GM18907 (cell line): Measurements from ENCODE around the gene RUSF1.
"Not testable (repeated sequence)": the region's sequence is repeated elsewhere in the genome, so short reads cannot be mapped to it uniquely, and the experiment has no call there.

Source experiments
- ATAC-seq: cut with Tn5 transposase; IDR thresholded peaks from one replicate; pipeline ENCODE4 v1.9.1; 2021; ENCODE audit warnings: mild to moderate bottlenecking, moderate library complexity; ENCODE audit not compliant: unreplicated experiment

Gene RUSF1

DNA sequence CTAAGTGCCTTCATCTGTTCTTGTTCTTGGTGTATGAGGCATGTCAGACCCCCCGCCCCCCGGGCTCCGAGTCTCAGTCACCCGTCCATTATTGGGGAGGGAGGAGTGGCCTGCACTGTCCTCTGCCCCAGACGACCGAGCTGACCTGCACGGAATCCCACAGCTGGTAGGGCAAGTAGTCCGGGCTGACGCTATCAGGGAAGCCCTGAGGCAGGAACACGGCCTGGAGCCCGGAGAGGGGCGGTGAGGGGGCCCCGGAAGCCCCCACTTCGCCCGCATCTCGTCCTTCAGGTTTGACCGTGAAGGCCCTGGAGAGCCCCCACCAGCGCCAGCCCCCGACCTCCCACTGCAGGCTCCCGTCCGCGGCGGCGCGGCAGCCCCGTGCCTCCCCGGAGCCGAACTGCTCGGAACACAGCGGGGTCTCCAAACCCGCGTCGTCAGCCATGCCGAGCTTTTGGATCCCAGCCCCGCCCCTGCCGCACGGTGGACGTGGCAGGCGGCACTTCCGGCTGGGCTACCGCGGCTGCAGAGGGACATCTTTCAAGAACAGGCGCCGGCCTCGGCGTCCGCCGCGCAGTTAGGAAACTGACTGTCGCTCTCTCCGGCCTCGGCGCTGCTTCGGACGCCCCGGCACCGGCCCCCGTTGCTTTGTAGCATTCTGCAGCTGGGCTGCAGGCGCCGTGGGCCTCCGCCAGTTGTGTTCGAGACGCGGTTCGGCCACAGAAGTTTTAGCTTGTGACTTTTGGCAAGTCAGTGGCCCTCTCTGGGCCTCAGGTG lies at the start of gene RUSF1:
RUSF1 (minus strand) TSS at position 463 of the 777 bp plus-strand sequence; CDS start at position 445, 18 bp downstream.
- peak; percentile 94 for ATAC-seq

GRCh38 chr16:31542763-31543162 lies 34.6 kb upstream of the RUSF1 start:
- no peak for ATAC-seq

GRCh38 chr16:31539762-31540161 lies 31.6 kb upstream of the RUSF1 start:
- not testable (repeated sequence) for ATAC-seq

GRCh38 chr16:31538243-31538598 lies 30.0 kb upstream of the RUSF1 start:
- not testable (repeated sequence) for ATAC-seq

GRCh38 chr16:31537362-31538242 lies 29.4 kb upstream of the RUSF1 start:
- no peak for ATAC-seq

DNA sequence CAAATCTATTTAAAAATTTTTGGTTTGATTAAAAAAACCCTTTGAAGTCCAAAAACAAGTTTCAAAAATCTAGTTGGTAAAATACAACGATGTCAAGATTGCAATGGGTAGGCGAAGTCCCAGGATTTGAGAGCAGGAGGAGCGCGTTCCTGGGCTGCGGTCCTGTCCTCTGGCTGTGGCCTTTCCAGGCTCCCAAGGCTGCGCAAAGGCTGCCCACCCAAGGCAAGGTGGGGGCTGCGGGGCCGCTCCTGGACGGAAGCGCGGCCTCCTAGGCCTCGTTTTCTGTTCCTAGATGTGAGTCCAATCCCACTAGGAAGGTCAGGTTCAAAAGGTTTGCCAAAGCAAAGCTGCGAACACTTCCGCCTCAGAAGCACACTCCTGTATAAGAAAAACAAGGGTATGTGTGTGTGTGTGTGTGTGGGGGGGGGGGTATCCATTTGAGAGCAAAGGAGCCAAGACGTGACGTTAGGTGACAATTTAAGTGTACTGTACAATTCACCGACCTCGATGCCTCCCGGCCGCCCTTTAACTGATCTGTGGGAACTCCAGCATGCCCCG lies 28.7 kb upstream of the RUSF1 start:
- no peak for ATAC-seq

DNA sequence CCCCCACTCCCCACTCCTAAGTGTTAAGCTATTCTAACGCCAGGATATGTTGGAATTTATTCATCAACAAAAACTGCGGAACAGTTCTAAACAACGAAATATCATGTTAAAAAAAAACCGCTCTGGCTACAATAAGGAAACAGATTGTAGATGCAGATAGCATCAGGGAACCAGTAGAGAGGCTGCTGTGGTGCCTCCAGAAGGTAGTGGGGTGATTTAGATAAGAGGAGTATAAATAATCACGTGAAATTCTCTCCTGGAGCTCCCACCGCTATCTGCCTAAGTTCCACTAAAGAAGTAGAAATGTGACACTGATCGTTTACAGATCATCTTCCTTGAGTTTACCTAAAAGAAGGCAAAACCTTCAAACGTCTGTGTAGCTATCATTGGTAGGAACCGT lies 27.5 kb upstream of the RUSF1 start:
- ATAC-seq: no peak

DNA sequence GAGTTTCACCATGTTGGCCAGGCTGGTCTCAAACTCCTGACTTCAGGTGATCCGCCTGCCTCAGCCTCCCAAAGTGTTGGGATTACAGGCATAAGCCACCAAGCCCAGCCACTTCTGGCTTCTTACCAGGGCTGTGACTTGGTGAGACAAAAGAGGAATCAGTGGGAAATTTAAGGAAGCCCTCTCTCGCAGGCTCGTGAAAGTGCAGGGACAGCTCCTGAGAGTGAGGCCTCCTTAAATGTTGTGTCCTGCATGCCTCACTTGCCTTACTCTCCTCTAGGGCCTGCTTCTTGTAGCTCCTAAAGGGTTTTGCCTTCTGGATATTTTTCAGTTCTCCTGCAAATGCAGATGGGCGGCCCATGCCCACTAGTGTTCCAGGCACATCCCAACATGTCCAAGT lies 24.7 kb upstream of the RUSF1 start:
- no peak for ATAC-seq

DNA sequence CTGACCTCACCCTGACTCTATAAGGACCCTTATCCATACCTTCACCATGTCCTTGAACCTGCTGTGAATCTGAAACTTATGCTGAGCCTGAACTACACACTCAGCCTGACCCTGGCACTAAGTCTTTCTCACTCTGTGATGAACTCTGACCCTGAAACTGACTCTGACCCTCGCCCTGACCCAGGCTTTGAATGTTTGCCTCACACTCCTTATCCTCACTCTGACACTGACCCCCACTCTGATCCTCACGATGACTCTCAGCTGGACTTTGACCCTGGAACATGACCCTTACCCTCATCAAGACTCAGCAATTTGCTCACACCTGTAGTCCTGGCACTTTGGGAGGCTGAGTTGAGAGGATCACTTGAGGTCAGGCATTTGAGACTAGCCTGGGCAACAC lies 23.9 kb upstream of the RUSF1 start:
- ATAC-seq: no peak

- no peak for ATAC-seq
These were observed 22.9 kb upstream of the RUSF1 start for GRCh38 chr16:31531096-31531495.

DNA sequence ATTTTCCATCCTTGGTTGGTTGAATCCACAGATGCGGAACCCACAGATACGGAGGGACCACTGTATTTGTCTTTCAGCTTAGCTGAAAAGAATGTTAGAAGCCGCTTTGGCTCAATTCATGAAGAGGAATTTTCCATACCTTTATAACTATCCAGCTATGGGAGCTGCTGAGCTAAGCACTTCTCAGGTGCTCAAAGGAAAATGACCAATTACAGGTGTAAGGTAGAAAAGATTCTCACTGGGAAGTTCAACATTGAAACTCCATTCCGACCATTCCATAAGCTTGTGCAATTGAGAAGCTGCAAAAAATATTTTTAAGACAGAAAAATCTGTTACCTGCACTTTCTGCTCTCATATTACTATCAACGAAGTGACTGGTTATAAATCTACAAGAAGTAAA lies 22.2 kb upstream of the RUSF1 start:
- ATAC-seq: no peak

DNA sequence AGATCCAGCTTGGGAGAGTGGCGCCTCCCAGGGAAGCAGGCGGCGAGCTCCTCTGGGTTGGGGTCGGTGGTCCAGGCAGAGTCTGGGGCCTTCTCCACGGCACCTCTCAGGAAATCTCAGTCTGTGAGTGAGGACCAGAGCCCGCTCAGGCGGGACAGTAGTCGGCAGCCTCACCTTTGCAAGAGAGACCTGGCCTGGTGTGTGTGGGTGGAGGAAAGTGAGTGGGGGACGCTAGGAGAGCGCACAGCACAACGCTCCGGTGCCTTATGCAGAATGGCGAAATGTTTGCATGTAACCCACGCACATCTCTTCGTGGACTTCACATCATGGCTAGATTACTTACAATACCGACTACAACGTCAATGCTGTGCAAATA lies 21.7 kb upstream of the RUSF1 start:
- no peak for ATAC-seq

- no peak for ATAC-seq
These were observed 21.1 kb upstream of the RUSF1 start for GRCh38 chr16:31529108-31529936.

- no peak for ATAC-seq
These were observed 20.4 kb upstream of the RUSF1 start for GRCh38 chr16:31528523-31529107.

DNA sequence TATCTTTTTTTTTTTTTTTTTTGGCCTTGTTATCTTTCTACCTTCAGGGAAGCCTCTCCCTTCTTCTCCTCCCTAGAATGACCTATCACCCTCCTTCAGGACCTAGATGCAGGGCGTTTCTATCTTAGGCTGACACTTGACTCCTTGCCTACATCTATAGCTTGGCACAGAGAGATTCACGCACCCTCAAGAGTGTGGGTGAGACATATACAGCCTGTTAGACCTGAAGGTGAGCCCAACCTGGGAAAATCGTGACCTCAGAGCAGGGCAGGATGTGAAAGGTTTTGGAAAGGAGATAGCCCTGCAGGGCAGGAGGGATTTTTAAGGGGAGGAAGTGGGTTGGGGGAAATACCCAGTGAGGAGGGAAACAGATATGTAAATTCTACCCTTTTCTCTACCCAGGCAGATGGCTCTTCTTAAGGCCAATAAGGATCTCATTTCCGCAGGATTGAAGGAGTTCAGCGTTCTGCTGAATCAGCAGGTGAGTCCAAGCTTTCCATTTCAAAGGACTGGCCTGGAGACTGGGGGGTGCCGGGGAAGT lies 19.6 kb upstream of the RUSF1 start, which contains the start of gene AHSP:
AHSP (plus strand) TSS at position 167 of the 541 bp plus-strand sequence; CDS start at position 407, 240 bp downstream.
- no peak for ATAC-seq

- ATAC-seq: no peak
These were observed 16.9 kb upstream of the RUSF1 start for GRCh38 chr16:31525113-31525512.

GRCh38 chr16:31523768-31524167 lies 15.6 kb upstream of the RUSF1 start:
- not testable (repeated sequence) for ATAC-seq

GRCh38 chr16:31522071-31522470 lies 13.9 kb upstream of the RUSF1 start:
- no peak for ATAC-seq

DNA sequence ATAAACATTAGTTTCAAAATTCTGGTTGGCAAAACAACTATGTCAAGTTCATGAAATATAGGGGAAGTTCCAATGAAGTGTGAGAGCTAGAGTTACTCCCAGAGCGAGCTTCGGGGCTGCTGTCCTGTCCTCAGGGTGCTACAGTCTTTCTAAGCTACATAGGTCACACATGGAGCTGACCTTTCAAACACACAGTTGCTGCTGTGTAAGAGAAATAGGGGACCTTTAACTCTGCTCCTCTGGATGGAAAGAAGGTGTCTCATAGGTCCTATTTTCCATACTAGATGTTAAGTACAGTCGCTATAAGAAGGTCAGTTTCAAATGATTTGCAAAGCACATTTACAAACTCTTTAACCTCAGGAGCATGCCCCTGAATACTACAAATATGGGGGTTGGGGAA lies 13.2 kb upstream of the RUSF1 start:
- no peak for ATAC-seq

- no peak for ATAC-seq
These were observed 11.7 kb upstream of the RUSF1 start for GRCh38 chr16:31519759-31520431.
